GM19397 (cell line): ENCODE results near the gene MRPL36.
"Not testable (repeated sequence)": the region's sequence is repeated elsewhere in the genome, so short reads cannot be mapped to it uniquely, and the experiment has no call there.

Experiments used
- ATAC-seq: cut with Tn5 transposase; IDR thresholded peaks from one replicate; pipeline ENCODE4 v1.9.1; 2021; ENCODE audit warnings: mild to moderate bottlenecking, moderate library complexity; ENCODE audit not compliant: unreplicated experiment

Gene MRPL36

GRCh38 chr5:1797103-1797800, 2.4 kb downstream of the MRPL36 start:
- ATAC-seq = no peak

GRCh38 chr5:1796371-1797102, 3.1 kb downstream of the MRPL36 start:
- ATAC-seq = no peak

GRCh38 chr5:1795931-1796330, 3.7 kb downstream of the MRPL36 start:
- ATAC-seq = no peak

GRCh38 chr5:1795506-1795905, 4.1 kb downstream of the MRPL36 start:
- no peak for ATAC-seq

GRCh38 chr5:1794901-1795290, 4.7 kb downstream of the MRPL36 start:
- ATAC-seq = no peak

- no peak for ATAC-seq
Observed at GRCh38 chr5:1793966-1794900, 5.4 kb downstream of the MRPL36 start.

- ATAC-seq = no peak
Observed at GRCh38 chr5:1793301-1793740, 6.3 kb downstream of the MRPL36 start.

GRCh38 chr5:1792842-1793266, 6.8 kb downstream of the MRPL36 start:
- ATAC-seq = peak; percentile 93

GRCh38 chr5:1791176-1791575, 8.5 kb downstream of the MRPL36 start:
- no peak for ATAC-seq

GRCh38 chr5:1789834-1790471, 9.7 kb downstream of the MRPL36 start:
- ATAC-seq = no peak

GRCh38 chr5:1789438-1789833, 10.2 kb downstream of the MRPL36 start:
- not testable (repeated sequence) for ATAC-seq

- no peak for ATAC-seq
Observed at GRCh38 chr5:1788828-1789227, 10.8 kb downstream of the MRPL36 start.

GRCh38 chr5:1788200-1788599, 11.4 kb downstream of the MRPL36 start:
- ATAC-seq = no peak

- no peak for ATAC-seq
Observed at GRCh38 chr5:1787472-1788047, 12.1 kb downstream of the MRPL36 start.

- no peak for ATAC-seq
Observed at GRCh38 chr5:1786621-1787471, 12.8 kb downstream of the MRPL36 start.

- no peak for ATAC-seq
Observed at GRCh38 chr5:1785984-1786383, 13.7 kb downstream of the MRPL36 start.

GRCh38 chr5:1785062-1785461, 14.6 kb downstream of the MRPL36 start:
- ATAC-seq = no peak

- no peak for ATAC-seq
Observed at GRCh38 chr5:1784197-1785050, 15.2 kb downstream of the MRPL36 start.

GRCh38 chr5:1783216-1783554, 16.5 kb downstream of the MRPL36 start:
- ATAC-seq = peak; percentile 85
